Measurements from ENCODE around the gene GDAP1L1. TPM values are rescaled to one million over a fixed set of nuclear protein-coding genes. Genes with fewer than 3 reads are reported as not detected.
A peak's percentile ranks its signal among the peaks of the same experiment; 100 is the strongest.

GDAP1L1 gene
- total and polyA plus RNA-seq, 5 donors from 2014 or later = 0.07 TPM; not detected in 4

DNA sequence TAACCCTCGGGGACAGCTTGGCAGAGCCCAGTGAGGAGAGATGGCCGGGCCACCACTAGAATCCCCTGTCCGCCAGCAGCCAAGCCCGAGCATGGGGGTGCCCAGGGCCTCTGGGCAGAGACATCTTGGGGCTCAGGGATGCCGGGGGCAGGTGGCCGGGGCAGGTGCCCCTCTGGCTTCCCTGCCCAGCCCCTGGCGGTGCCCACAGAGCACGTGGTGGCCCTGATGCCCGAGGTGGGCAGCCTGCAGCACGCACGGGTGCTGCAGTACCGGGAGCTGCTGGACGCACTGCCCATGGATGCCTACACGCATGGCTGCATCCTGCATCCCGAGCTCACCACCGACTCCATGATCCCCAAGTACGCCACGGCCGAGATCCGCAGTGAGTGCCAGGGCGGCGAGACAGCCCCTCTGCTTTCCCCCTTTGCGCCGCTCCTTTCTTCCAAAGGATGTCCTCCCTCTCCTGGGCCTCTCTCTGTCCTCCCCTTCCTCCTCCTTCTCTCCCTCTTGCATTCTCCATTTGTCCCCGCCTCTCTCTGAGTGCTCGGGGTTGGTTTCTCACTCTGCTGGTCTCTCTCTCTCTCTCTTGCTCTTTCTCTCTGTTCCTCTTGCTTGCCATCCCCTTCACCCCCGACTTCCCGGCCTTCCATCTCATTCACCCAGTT lies 11.2 kb downstream of the GDAP1L1 start:
- no peaks in the 10 kb centered on the region for H3K36me3 ChIP-seq (ENCODE audit: control insufficient read depth, insufficient read depth, low read length)
- no peak overlapping the region for H3K4me3 Mint-ChIP-seq
- no peak overlapping the region for H3K27ac ChIP-seq (ENCODE audit: insufficient read depth, low read length, poor library complexity, severe bottlenecking)
- peaks cover 0 to 6% (median 0%) of the 10 kb centered on the region in 4 donors for H3K4me1 Mint-ChIP-seq
- DNase-seq (no peak), ATAC-seq (ENCODE audit: low read depth in 2 of 2) (no peak)
- no peaks in the 10 kb centered on the region for H3K9me3 Mint-ChIP-seq
- H3K4me3 ChIP-seq (ENCODE audit: low read depth, low read length) = no peak overlapping the region
- no peaks in the 10 kb centered on the region for H3K27me3 ChIP-seq (ENCODE audit: control insufficient read depth, insufficient read depth, low read length)
- H3K27ac Mint-ChIP-seq = no peak overlapping the region
- H3K36me3 Mint-ChIP-seq = peaks cover 5% of the 10 kb centered on the region
- no peaks in the 10 kb centered on the region for H3K4me1 ChIP-seq (ENCODE audit: control insufficient read depth, insufficient read depth, low read length, poor library complexity, severe bottlenecking)
- no peaks in the 10 kb centered on the region for H3K9me3 ChIP-seq (ENCODE audit: control insufficient read depth in 2 of 2, low read length in 2 of 2)
- no peaks in the 10 kb centered on the region for H3K27me3 Mint-ChIP-seq

- Histone ChIP-seq H3K9me3 (ENCODE audit: control insufficient read depth in 2 of 2, low read length in 2 of 2) (no peaks in the 10 kb centered on the region), H3K27me3 (ENCODE audit: control insufficient read depth, insufficient read depth, low read length) (no peaks in the 10 kb centered on the region), H3K4me1 (ENCODE audit: control insufficient read depth, insufficient read depth, low read length, poor library complexity, severe bottlenecking) (no peaks in the 10 kb centered on the region), H3K36me3 (ENCODE audit: control insufficient read depth, insufficient read depth, low read length) (no peaks in the 10 kb centered on the region), H3K4me3 (ENCODE audit: low read depth, low read length) (no peak overlapping the region), H3K27ac (ENCODE audit: insufficient read depth, low read length, poor library complexity, severe bottlenecking) (no peak overlapping the region)
- Mint-ChIP-seq H3K9me3 (no peaks in the 10 kb centered on the region), H3K4me1 (peaks cover 0 to 3% (median 1%) of the 10 kb centered on the region in 4 donors), H3K4me3 (no peak overlapping the region), H3K27me3 (no peaks in the 10 kb centered on the region), H3K27ac (no peak overlapping the region), H3K36me3 (peaks cover 7% of the 10 kb centered on the region)
- no peak for DNase-seq
- no peak for ATAC-seq (ENCODE audit: low read depth in 2 of 2)
Measured at GRCh38 chr20:44264287-44264686, 17.2 kb downstream of the GDAP1L1 start.

DNA sequence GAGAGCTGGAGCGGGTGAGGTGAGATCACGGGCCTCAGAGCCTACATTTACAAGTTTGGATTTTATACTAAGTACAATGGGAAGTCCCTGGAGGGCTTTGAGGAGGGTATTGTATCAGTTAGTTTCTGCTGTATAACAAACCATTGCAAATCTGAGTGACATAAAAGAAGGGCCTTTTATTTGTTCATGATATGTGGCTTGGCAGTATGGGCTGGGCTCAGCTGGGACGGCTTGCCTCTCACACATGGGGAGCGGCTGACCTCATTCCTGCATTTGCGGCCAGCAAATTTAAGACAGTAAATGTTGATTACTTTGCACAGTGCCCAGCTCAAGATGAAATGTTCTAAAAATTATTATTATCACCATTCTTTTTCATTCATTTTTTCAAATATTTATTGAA lies 21.7 kb downstream of the GDAP1L1 start:
- H3K9me3 ChIP-seq (ENCODE audit: control insufficient read depth in 2 of 2, low read length in 2 of 2) = no peaks in the 10 kb centered on the region
- H3K27me3 Mint-ChIP-seq = no peaks in the 10 kb centered on the region
- no peaks in the 10 kb centered on the region for H3K4me1 ChIP-seq (ENCODE audit: control insufficient read depth, insufficient read depth, low read length, poor library complexity, severe bottlenecking)
- no peak overlapping the region for H3K27ac ChIP-seq (ENCODE audit: insufficient read depth, low read length, poor library complexity, severe bottlenecking)
- DNase-seq (no peak), ATAC-seq (ENCODE audit: low read depth in 2 of 2) (no peak)
- H3K27me3 ChIP-seq (ENCODE audit: control insufficient read depth, insufficient read depth, low read length) = no peaks in the 10 kb centered on the region
- no peaks in the 10 kb centered on the region for H3K36me3 ChIP-seq (ENCODE audit: control insufficient read depth, insufficient read depth, low read length)
- H3K9me3 Mint-ChIP-seq = peaks cover 0 to 2% (median 0%) of the 10 kb centered on the region in 7 donors
- H3K4me1 Mint-ChIP-seq = peaks cover 0 to 3% (median 0%) of the 10 kb centered on the region in 4 donors
- no peak overlapping the region for H3K4me3 Mint-ChIP-seq
- H3K4me3 ChIP-seq (ENCODE audit: low read depth, low read length) = no peak overlapping the region
- H3K27ac Mint-ChIP-seq = no peak overlapping the region
- peaks cover 13% of the 10 kb centered on the region for H3K36me3 Mint-ChIP-seq

DNA sequence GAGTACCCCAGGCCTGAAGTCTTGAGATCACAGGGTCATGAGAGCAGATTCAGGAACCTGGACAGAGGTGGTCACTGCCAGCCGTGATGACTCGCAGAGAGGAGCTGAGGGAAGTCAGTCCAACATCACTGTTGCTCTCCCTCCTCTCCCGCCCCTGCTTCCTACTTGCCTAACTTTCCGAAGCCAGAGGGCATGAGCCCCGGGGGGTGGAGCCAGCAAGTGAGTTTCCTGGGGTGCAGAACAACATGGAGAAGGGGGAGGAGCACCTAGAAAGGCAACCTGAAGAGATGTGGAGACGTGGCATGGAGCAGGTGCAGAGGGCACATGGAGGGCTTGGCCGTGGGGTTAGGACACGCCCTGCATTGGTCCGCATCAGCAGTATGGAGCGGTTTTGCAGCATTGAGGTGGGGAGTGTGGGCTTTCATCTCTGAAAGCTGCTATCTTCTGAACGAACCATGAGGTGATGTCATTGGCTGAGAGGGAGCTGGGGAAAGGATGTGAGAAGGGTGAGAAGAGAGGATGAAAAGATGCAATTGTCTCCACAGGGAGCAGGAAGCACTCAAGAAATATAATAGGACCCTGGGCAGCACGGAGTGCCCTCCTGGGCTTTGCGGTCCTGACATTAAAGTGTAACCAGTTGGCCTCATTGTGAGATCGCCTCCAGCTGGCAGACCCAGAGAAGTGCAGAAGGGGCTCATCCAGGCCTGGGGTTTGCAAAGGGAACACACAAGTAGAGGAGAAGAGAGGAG lies 25.0 kb downstream of the GDAP1L1 start:
- Histone ChIP-seq H3K27me3 (ENCODE audit: control insufficient read depth, insufficient read depth, low read length) (no peaks in the 10 kb centered on the region), H3K9me3 (ENCODE audit: control insufficient read depth in 2 of 2, low read length in 2 of 2) (no peaks in the 10 kb centered on the region), H3K27ac (ENCODE audit: insufficient read depth, low read length, poor library complexity, severe bottlenecking) (no peak overlapping the region), H3K36me3 (ENCODE audit: control insufficient read depth, insufficient read depth, low read length) (no peaks in the 10 kb centered on the region), H3K4me1 (ENCODE audit: control insufficient read depth, insufficient read depth, low read length, poor library complexity, severe bottlenecking) (no peaks in the 10 kb centered on the region), H3K4me3 (ENCODE audit: low read depth, low read length) (no peak overlapping the region)
- DNase-seq = no peak
- H3K36me3 Mint-ChIP-seq = peaks cover 20% of the 10 kb centered on the region
- ATAC-seq (ENCODE audit: low read depth in 2 of 2) = no peak
- H3K9me3 Mint-ChIP-seq = peaks cover 0 to 2% (median 0%) of the 10 kb centered on the region in 7 donors
- H3K4me3 Mint-ChIP-seq = no peak overlapping the region
- peaks cover 0 to 2% (median 0%) of the 10 kb centered on the region in 4 donors for H3K4me1 Mint-ChIP-seq
- H3K27me3 Mint-ChIP-seq = no peaks in the 10 kb centered on the region
- no peak overlapping the region for H3K27ac Mint-ChIP-seq

DNA sequence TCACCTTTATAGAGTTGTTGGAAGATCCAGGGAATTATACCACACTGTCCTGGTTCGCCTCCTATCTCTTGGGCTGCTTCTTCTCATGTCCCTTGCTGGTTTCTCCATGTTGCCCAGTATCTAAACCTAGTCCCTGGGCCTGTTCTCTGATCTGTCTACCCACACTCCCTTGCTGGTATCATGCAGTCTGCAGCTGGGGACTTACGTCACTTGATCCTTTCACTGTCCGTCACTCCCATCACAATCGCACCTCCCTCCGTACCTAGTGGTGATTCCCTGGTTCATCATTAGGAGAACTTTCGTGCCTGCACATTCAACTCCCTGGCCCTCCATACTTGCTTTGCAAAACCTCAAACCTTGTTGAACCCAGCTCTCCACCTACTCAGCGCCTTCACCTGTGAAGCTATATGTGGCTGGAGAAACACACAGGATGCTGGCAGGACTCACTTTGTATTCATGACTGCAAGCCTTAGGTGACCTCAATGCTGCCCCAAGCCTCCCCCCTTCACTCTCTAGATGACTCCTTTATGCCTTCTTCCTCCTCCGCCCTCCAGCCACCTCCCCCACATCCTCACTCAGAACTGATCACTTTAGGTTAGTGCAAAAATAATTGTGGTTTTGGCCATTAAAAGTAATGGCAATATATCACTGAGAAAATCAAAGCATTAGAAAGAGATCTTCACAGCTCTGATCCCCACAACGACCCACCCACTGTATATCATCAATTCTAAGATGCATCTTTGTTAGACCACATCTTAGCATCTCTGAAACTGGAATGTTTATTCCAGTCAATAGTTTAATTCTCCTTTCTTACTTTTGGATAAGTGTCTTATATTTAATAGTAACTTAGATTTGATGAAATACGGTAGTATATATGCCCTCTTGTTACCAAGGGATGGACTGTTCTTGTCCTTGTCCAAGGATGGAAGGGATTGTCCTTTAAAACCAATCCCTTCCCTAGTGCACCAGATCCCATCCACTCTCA lies 26.4 kb downstream of the GDAP1L1 start:
- Mint-ChIP-seq H3K27ac (no peak overlapping the region), H3K36me3 (peaks cover 24% of the 10 kb centered on the region), H3K27me3 (no peaks in the 10 kb centered on the region), H3K4me1 (no peaks in the 10 kb centered on the region), H3K9me3 (peaks cover 0 to 3% (median 0%) of the 10 kb centered on the region in 7 donors), H3K4me3 (no peak overlapping the region)
- DNase-seq (no peak), ATAC-seq (ENCODE audit: low read depth in 2 of 2) (no peak)
- Histone ChIP-seq H3K4me3 (ENCODE audit: low read depth, low read length) (no peak overlapping the region), H3K27me3 (ENCODE audit: control insufficient read depth, insufficient read depth, low read length) (no peaks in the 10 kb centered on the region), H3K9me3 (ENCODE audit: control insufficient read depth in 2 of 2, low read length in 2 of 2) (no peaks in the 10 kb centered on the region), H3K36me3 (ENCODE audit: control insufficient read depth, insufficient read depth, low read length) (no peaks in the 10 kb centered on the region), H3K27ac (ENCODE audit: insufficient read depth, low read length, poor library complexity, severe bottlenecking) (no peak overlapping the region), H3K4me1 (ENCODE audit: control insufficient read depth, insufficient read depth, low read length, poor library complexity, severe bottlenecking) (no peaks in the 10 kb centered on the region)

- Histone ChIP-seq H3K27me3 (ENCODE audit: control insufficient read depth, insufficient read depth, low read length) (no peaks in the 10 kb centered on the region), H3K4me1 (ENCODE audit: control insufficient read depth, insufficient read depth, low read length, poor library complexity, severe bottlenecking) (no peaks in the 10 kb centered on the region), H3K9me3 (ENCODE audit: control insufficient read depth in 2 of 2, low read length in 2 of 2) (no peaks in the 10 kb centered on the region), H3K27ac (ENCODE audit: insufficient read depth, low read length, poor library complexity, severe bottlenecking) (no peak overlapping the region), H3K4me3 (ENCODE audit: low read depth, low read length) (no peak overlapping the region), H3K36me3 (ENCODE audit: control insufficient read depth, insufficient read depth, low read length) (no peaks in the 10 kb centered on the region)
- Mint-ChIP-seq H3K27me3 (no peaks in the 10 kb centered on the region), H3K27ac (no peak overlapping the region), H3K9me3 (peaks cover 0 to 3% (median 0%) of the 10 kb centered on the region in 7 donors), H3K4me1 (no peaks in the 10 kb centered on the region), H3K4me3 (no peak overlapping the region), H3K36me3 (peaks cover 26% of the 10 kb centered on the region)
- no peak for DNase-seq
- no peak for ATAC-seq (ENCODE audit: low read depth in 2 of 2)
Measured at GRCh38 chr20:44274303-44275017, 27.4 kb downstream of the GDAP1L1 start.

DNA sequence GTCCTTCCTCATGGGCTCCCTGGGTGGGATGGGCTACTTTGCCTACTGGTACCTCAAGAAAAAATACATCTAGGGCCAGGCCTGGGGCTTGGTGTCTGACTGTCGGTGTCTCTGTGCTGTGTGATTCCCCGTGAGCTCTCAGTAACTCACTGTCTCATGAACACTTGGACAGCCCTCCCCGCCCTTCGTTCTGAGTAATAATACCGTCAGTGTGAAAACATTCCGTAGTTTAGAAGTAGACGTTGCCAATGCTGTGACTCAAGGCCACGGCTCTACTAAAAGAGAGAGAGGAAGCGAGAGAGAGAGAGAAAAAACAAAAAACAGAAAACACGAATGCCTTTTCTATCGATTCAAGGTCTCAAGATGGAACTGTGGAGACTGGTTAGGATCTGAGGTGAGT lies 32.1 kb downstream of the GDAP1L1 start:
- peak overlapping the region in 1 of 3 donors; percentile 14 for H3K27ac Mint-ChIP-seq
- no peak for ATAC-seq (ENCODE audit: low read depth in 2 of 2)

More for the DNA sequence above, 32.1 kb downstream of the GDAP1L1 start:
- Histone ChIP-seq H3K27me3 (ENCODE audit: control insufficient read depth, insufficient read depth, low read length) (no peaks in the 10 kb centered on the region), H3K4me1 (ENCODE audit: control insufficient read depth, insufficient read depth, low read length, poor library complexity, severe bottlenecking) (no peaks in the 10 kb centered on the region), H3K9me3 (ENCODE audit: control insufficient read depth in 2 of 2, low read length in 2 of 2) (no peaks in the 10 kb centered on the region), H3K4me3 (ENCODE audit: low read depth, low read length) (no peak overlapping the region), H3K27ac (ENCODE audit: insufficient read depth, low read length, poor library complexity, severe bottlenecking) (no peak overlapping the region), H3K36me3 (ENCODE audit: control insufficient read depth, insufficient read depth, low read length) (no peaks in the 10 kb centered on the region)
- DNase-seq = no peak
- Mint-ChIP-seq H3K4me1 (peaks cover 0 to 3% (median 0%) of the 10 kb centered on the region in 4 donors), H3K4me3 (no peak overlapping the region), H3K9me3 (peaks cover 0 to 3% (median 0%) of the 10 kb centered on the region in 7 donors), H3K36me3 (peaks cover 21% of the 10 kb centered on the region), H3K27me3 (no peaks in the 10 kb centered on the region)
